B cell (primary cell): Measurements from ENCODE around the gene SH3GL3. TPM values are rescaled to one million over a fixed set of nuclear protein-coding genes. Genes with fewer than 3 reads are reported as not detected.

Experiments used
- ATAC-seq: fragments of 200-7000 bp; cut with Tn5 transposase; one replicate; pipeline ENCODE4 v1.10.0; 2021; ENCODE audit warnings: low read depth, mild to moderate bottlenecking, moderate number of reproducible peaks, moderate library complexity
- CTCF ChIA-PET: fragments of 350-600 bp; sonication (Branson Sonifier 250); formaldehyde crosslinking; loops from one replicate; lab custom pipeline; 2021; ENCODE audit warnings: antibody characterized with exemption, inconsistent platforms; lab: Charles Lee
- POLR2A ChIA-PET: fragments of 350-600 bp; sonication (Branson Sonifier 250); formaldehyde crosslinking; loops from one replicate; lab custom pipeline; 2021; ENCODE audit warnings: antibody characterized with exemption; lab: Charles Lee
- DNase-seq: peaks from one replicate; pipeline ENCODE4 v3.0.0; 2013
- H2AFZ ChIP-seq: 2 replicates; pipeline ENCODE4 v1.6.1; 2012; ENCODE audit warnings: mild to moderate bottlenecking, low read depth, low read length; ENCODE audit not compliant: insufficient read depth, poor library complexity, severe bottlenecking
- H3K27ac ChIP-seq, 2 donors: 1 replicate in 1 of 2; 2 replicates in 1 of 2; pipeline ENCODE4 v1.5.1; 2012 to 2013; ENCODE audit warnings: low read length in 2 of 2, mild to moderate bottlenecking in 2 of 2, moderate library complexity in 1 of 2
- H3K27me3 ChIP-seq, 4 experiments: fragments of 200-600 bp in 1 of 4; sonication (generic) in 1 of 4; replicated peaks in 1 of 4; 1 replicate in 2 of 4; 2 replicates in 2 of 4; pipeline versions ENCODE4 v1.6.1 to v1.7.0; 2013 to 2016; ENCODE audit warnings: low read length in 3 of 4, mild to moderate bottlenecking in 2 of 4, mixed read lengths in 1 of 4, moderate library complexity in 1 of 4; ENCODE audit not compliant: insufficient read depth in 4 of 4, control insufficient read depth in 3 of 4; ENCODE audit errors: control extremely low read depth in 1 of 4
- H3K36me3 ChIP-seq, 2 experiments: replicated peaks in 1 of 2; 1 replicate in 1 of 2; 2 replicates in 1 of 2; pipeline versions ENCODE4 v1.6.1 to v1.7.1; 2013; ENCODE audit warnings: low read length in 1 of 2; ENCODE audit not compliant: insufficient read depth in 2 of 2, control insufficient read depth in 1 of 2; ENCODE audit errors: control extremely low read depth in 1 of 2, extremely low read depth in 1 of 2
- H3K4me1 ChIP-seq, 2 donors: fragments of 200-600 bp in 1 of 2; sonication (generic) in 1 of 2; 1 replicate in 1 of 2; 2 replicates in 1 of 2; pipeline versions ENCODE4 v1.5.1 to v1.6.1; 2013 to 2017; ENCODE audit warnings: low read length in 2 of 2; ENCODE audit not compliant: control insufficient read depth in 2 of 2, insufficient read depth in 2 of 2
- H3K4me2 ChIP-seq: replicated peaks from 2 replicates; pipeline ENCODE3; 2012; ENCODE audit warnings: mild to moderate bottlenecking, low read depth, low read length; ENCODE audit not compliant: poor library complexity, severe bottlenecking
- H3K4me3 ChIP-seq, 5 experiments: fragments of 200-600 bp in 1 of 5; sonication (generic) in 1 of 5; 1 replicate in 3 of 5; 2 replicates in 2 of 5; pipeline versions ENCODE4 v1.5.1 to v1.7.0; 2011 to 2016; ENCODE audit warnings: low read length in 4 of 5, mild to moderate bottlenecking in 4 of 5, low read depth in 2 of 5, control low read depth in 1 of 5, moderate library complexity in 1 of 5; ENCODE audit not compliant: insufficient read depth in 1 of 5; ENCODE audit errors: control extremely low read depth in 1 of 5, extremely low read depth in 1 of 5
- H3K79me2 ChIP-seq: fragments of 200-600 bp; sonication (generic); one replicate; pipeline ENCODE4 v1.6.0; 2016; ENCODE audit warnings: low read length; ENCODE audit not compliant: control insufficient read depth, insufficient read depth
- H3K9ac ChIP-seq: fragments of 200-600 bp; sonication (generic); 2 replicates; pipeline ENCODE4 v1.6.1; 2017; ENCODE audit warnings: mild to moderate bottlenecking, low read length, moderate library complexity
- H3K9me3 ChIP-seq, 3 donors: one replicate each; pipeline versions ENCODE4 v1.6.1 to v1.7.1; 2013; ENCODE audit warnings: low read length in 2 of 3; ENCODE audit not compliant: control insufficient read depth in 2 of 3, insufficient read depth in 1 of 3; ENCODE audit errors: control extremely low read depth in 1 of 3
- H4K20me1 ChIP-seq: 2 replicates; pipeline ENCODE4 v1.6.0; 2012; ENCODE audit warnings: mild to moderate bottlenecking, low read length; ENCODE audit not compliant: insufficient read depth, control insufficient read depth, poor library complexity, severe bottlenecking
- H3K27ac Mint-ChIP-seq: one replicate; pipeline ENCODE4 v1.8.0; 2021; ENCODE audit warnings: mixed read lengths
- H3K27me3 Mint-ChIP-seq: one replicate; pipeline ENCODE4 v1.8.0; 2021; ENCODE audit warnings: mixed read lengths
- H3K4me1 Mint-ChIP-seq: one replicate; pipeline ENCODE4 v1.8.0; 2021; ENCODE audit warnings: mixed read lengths
- H3K4me3 Mint-ChIP-seq: one replicate; pipeline ENCODE4 v1.8.0; 2021; ENCODE audit warnings: mixed read lengths
- H3K9me3 Mint-ChIP-seq: one replicate; pipeline ENCODE4 v1.8.0; 2022; ENCODE audit warnings: mixed read lengths; ENCODE audit not compliant: insufficient read depth
- CTCF ChIP-seq: fragments of 200-600 bp; IDR thresholded peaks from one replicate; pipeline ENCODE4 v1.8.0; 2022; ENCODE audit warnings: antibody characterized with exemption, mild to moderate bottlenecking
- EZH2 ChIP-seq: IDR thresholded peaks from 2 replicates; pipeline ENCODE4 v1.6.1; 2012; ENCODE audit warnings: borderline replicate concordance, low read depth, mild to moderate bottlenecking, moderate library complexity, low read length; ENCODE audit not compliant: insufficient read depth, poor library complexity, severe bottlenecking
- WGBS: methylation state at CpG from one replicate; pipeline ENCODE4 v1.1.5; 2013; ENCODE audit warnings: missing lambda C conversion rate; ENCODE audit not compliant: insufficient coverage; 5-methylcytosine and 5-hydroxymethylcytosine counted together
- intact Hi-C: fragments of 100-400 bp; cut with micrococcal nuclease; formaldehyde crosslinking; loops from one replicate; pipeline ENCODE4 v1.10.0; 2022
- polyA plus RNA-seq: library from polyadenylated mRNA; depleted of rRNA; stranded (reverse); fragments of >200 nt; gene quantifications from 2 replicates; pipeline ENCODE4 v1.2.3, GENCODE V29; 2012
- total RNA-seq, 2 donors: library from RNA; stranded (reverse); fragments of 120-200 nt in 1 of 2; gene quantifications; 1 replicate in 1 of 2; 2 replicates in 1 of 2; pipeline versions ENCODE4 v1.2.3 to v1.2.4, GENCODE V29; 2013 to 2022

Gene SH3GL3
- total and polyA plus RNA-seq, 2 donors (not counting 1 experiment from before 2014, with no cell fraction given) = not detected

- H3K4me3 Mint-ChIP-seq = no peak overlapping the region
- H3K79me2 ChIP-seq = no peaks in the 10 kb centered on the region
- no peaks in the 10 kb centered on the region for H3K9me3 ChIP-seq
- H2AFZ ChIP-seq = no peak overlapping the region
- H3K9ac ChIP-seq = no peak overlapping the region
- 85% methylated on average over 4 of the region's 4 CpGs for WGBS
- DNase-seq (no peak), ATAC-seq (no peak)
- TF ChIP-seq CTCF = no peak
- TF ChIP-seq EZH2 = no peak
- no peak overlapping the region for H3K27ac ChIP-seq
- H3K4me1 ChIP-seq = no peaks in the 10 kb centered on the region
- H3K27ac Mint-ChIP-seq = no peak overlapping the region
- no peaks in the 10 kb centered on the region for H3K9me3 Mint-ChIP-seq
- H4K20me1 ChIP-seq = no peaks in the 10 kb centered on the region
- no peak overlapping the region for H3K4me2 ChIP-seq
- intact Hi-C loops = no loop called here
- no peaks in the 10 kb centered on the region for H3K4me1 Mint-ChIP-seq
- H3K4me3 ChIP-seq = no peak overlapping the region
- H3K27me3 ChIP-seq = no peaks in the 10 kb centered on the region
- ChIA-PET CTCF (no interaction called here), POLR2A (no interaction called here)
- H3K36me3 ChIP-seq = no peaks in the 10 kb centered on the region
- peaks cover 4% of the 10 kb centered on the region for H3K27me3 Mint-ChIP-seq
Measured at GRCh38 chr15:83515164-83515563, 68.0 kb downstream of the SH3GL3 start.

GRCh38 chr15:83516935-83517334 is 69.8 kb downstream of the SH3GL3 start:
- ATAC-seq (no peak), DNase-seq (no peak)
- Mint-ChIP-seq H3K27ac (no peak overlapping the region), H3K9me3 (no peaks in the 10 kb centered on the region), H3K27me3 (peaks cover 7% of the 10 kb centered on the region), H3K4me1 (no peaks in the 10 kb centered on the region), H3K4me3 (no peak overlapping the region)
- Histone ChIP-seq H3K4me2 (no peak overlapping the region), H3K27ac (no peak overlapping the region), H4K20me1 (no peaks in the 10 kb centered on the region), H3K4me1 (no peaks in the 10 kb centered on the region), H2AFZ (no peak overlapping the region), H3K27me3 (peaks cover 0 to 2% (median 0%) of the 10 kb centered on the region in 4 experiments), H3K4me3 (no peak overlapping the region), H3K9ac (no peak overlapping the region), H3K36me3 (no peaks in the 10 kb centered on the region), H3K79me2 (no peaks in the 10 kb centered on the region), H3K9me3 (no peaks in the 10 kb centered on the region)
- ChIA-PET CTCF (no interaction called here), POLR2A (no interaction called here)
- intact Hi-C loops = no loop called here
- TF ChIP-seq EZH2 (no peak), CTCF (no peak)
- no CpG with 5 or more reads among the region's 2 CpGs for WGBS
